Testis (tissue), 2 donors: ENCODE data around the gene ADGRA1.

Experiments
- POLR2A ChIP-seq: fragments of 450-650 bp; IDR thresholded peaks from one replicate; pipeline ENCODE4 v1.6.1; 2017; ENCODE audit warnings: antibody characterized with exemption, mild to moderate bottlenecking, moderate library complexity
- TF ChIP-seq, protein P1 (sequence below), 3 experiments: fragments of 450-650 bp in 2 of 3; fragments of 200-600 bp in 1 of 3; sonication (generic) in 1 of 3; IDR thresholded peaks; one replicate each; pipeline ENCODE4 v1.5.1; 2016 to 2019; ENCODE audit warnings: antibody characterized with exemption in 3 of 3, mild to moderate bottlenecking in 2 of 3, moderate library complexity in 1 of 3

- TF ChIP-seq, protein P1, sequence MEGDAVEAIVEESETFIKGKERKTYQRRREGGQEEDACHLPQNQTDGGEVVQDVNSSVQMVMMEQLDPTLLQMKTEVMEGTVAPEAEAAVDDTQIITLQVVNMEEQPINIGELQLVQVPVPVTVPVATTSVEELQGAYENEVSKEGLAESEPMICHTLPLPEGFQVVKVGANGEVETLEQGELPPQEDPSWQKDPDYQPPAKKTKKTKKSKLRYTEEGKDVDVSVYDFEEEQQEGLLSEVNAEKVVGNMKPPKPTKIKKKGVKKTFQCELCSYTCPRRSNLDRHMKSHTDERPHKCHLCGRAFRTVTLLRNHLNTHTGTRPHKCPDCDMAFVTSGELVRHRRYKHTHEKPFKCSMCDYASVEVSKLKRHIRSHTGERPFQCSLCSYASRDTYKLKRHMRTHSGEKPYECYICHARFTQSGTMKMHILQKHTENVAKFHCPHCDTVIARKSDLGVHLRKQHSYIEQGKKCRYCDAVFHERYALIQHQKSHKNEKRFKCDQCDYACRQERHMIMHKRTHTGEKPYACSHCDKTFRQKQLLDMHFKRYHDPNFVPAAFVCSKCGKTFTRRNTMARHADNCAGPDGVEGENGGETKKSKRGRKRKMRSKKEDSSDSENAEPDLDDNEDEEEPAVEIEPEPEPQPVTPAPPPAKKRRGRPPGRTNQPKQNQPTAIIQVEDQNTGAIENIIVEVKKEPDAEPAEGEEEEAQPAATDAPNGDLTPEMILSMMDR (IDR thresholded peaks at IDR 0.05): no peak
- TF ChIP-seq POLR2A: no peak
Measured at GRCh38 chr10:133093291-133093690, 5.6 kb downstream of the ADGRA1 start.
